SK-N-MC (cell line): ENCODE results near the gene IPP.
"Not testable (repeated sequence)": the region's sequence is repeated elsewhere in the genome, so short reads cannot be mapped to it uniquely, and the experiment has no call there.

Experiments
- DNase-seq: peaks from one replicate; pipeline ENCODE4 v3.0.0-alpha.2; 2011; ENCODE audit warnings: low read depth, low spot score
- H3K27ac ChIP-seq: fragments of 200-600 bp; sonication (generic); 2 replicates; pipeline ENCODE4 v1.5.1; 2016; ENCODE audit warnings: mixed run types
- H3K36me3 ChIP-seq: fragments of 200-600 bp; sonication (generic); 2 replicates; pipeline ENCODE4 v1.6.1; 2017; ENCODE audit warnings: antibody characterized with exemption, low read length, mixed read lengths; ENCODE audit not compliant: insufficient read depth
- H3K4me3 ChIP-seq: fragments of 200-600 bp; sonication (generic); 2 replicates; pipeline ENCODE4 v1.5.1; 2016
- H3K9ac ChIP-seq: fragments of 200-600 bp; sonication (generic); 2 replicates; pipeline ENCODE4 v1.8.0; 2017; ENCODE audit warnings: mixed run types, mixed read lengths; ENCODE audit not compliant: insufficient read length
- H3K9me3 ChIP-seq: fragments of 200-600 bp; sonication (generic); 2 replicates; pipeline ENCODE4 v1.6.1; 2017; ENCODE audit warnings: low read depth, mild to moderate bottlenecking, antibody characterized with exemption, low read length, moderate library complexity, mixed read lengths
- EZH2 ChIP-seq: fragments of 200-600 bp; sonication (generic); IDR thresholded peaks from one replicate; pipeline ENCODE4 v1.6.1; 2017; ENCODE audit warnings: antibody characterized with exemption
- FOXP2 ChIP-seq: optimal IDR thresholded peaks from 2 replicates; pipeline ENCODE3; 2011; ENCODE audit warnings: mild to moderate bottlenecking, moderate library complexity; ENCODE audit not compliant: insufficient read depth; ENCODE audit errors: extremely low read length, control extremely low read depth
- POLR2AphosphoS5 ChIP-seq: IDR thresholded peaks from 2 replicates; pipeline ENCODE4 v1.6.1; 2012; ENCODE audit warnings: mild to moderate bottlenecking, low read depth, low read length, borderline replicate concordance

IPP gene

GRCh38 chr1:45723248-45723930, 27.1 kb downstream of the IPP start:
- no peaks in the 10 kb centered on the region for H3K9me3 ChIP-seq
- DNase-seq: no peak
- no peak overlapping the region for H3K4me3 ChIP-seq
- no peak overlapping the region for H3K27ac ChIP-seq
- H3K36me3 ChIP-seq: no peaks in the 10 kb centered on the region
- TF ChIP-seq EZH2: no peak
- TF ChIP-seq POLR2AphosphoS5: no peak
- TF ChIP-seq FOXP2: no peak
- H3K9ac ChIP-seq: no peak overlapping the region

GRCh38 chr1:45722809-45723208, 27.6 kb downstream of the IPP start:
- no peak overlapping the region for H3K9ac ChIP-seq
- no peaks in the 10 kb centered on the region for H3K9me3 ChIP-seq
- H3K36me3 ChIP-seq: no peaks in the 10 kb centered on the region
- no peak for DNase-seq
- no peak overlapping the region for H3K27ac ChIP-seq
- no peak for TF ChIP-seq FOXP2
- H3K4me3 ChIP-seq: no peak overlapping the region

GRCh38 chr1:45721207-45721606, 29.2 kb downstream of the IPP start:
- DNase-seq: no peak
- H3K36me3 ChIP-seq: no peaks in the 10 kb centered on the region
- TF ChIP-seq FOXP2: no peak
- no peak for TF ChIP-seq POLR2AphosphoS5
- no peak for TF ChIP-seq EZH2
- H3K9ac ChIP-seq: no peak overlapping the region
- H3K9me3 ChIP-seq: no peaks in the 10 kb centered on the region
- H3K4me3 ChIP-seq: no peak overlapping the region
- 0 out of 2 replicates have a peak overlapping the region, but pooled peaks have one; percentile 42 for H3K27ac ChIP-seq

GRCh38 chr1:45718289-45718688, 32.2 kb downstream of the IPP start:
- H3K27ac ChIP-seq: no peak overlapping the region
- TF ChIP-seq FOXP2: no peak
- TF ChIP-seq POLR2AphosphoS5: no peak
- TF ChIP-seq EZH2: no peak
- no peak for DNase-seq

GRCh38 chr1:45717386-45717785, 33.1 kb downstream of the IPP start:
- H3K9ac ChIP-seq, H3K4me3 ChIP-seq, H3K27ac ChIP-seq, H3K36me3 ChIP-seq, DNase-seq, H3K9me3 ChIP-seq: not testable (repeated sequence)

More at GRCh38 chr1:45718289-45718688, 32.2 kb downstream of the IPP start:
- H3K9me3 ChIP-seq: no peaks in the 10 kb centered on the region
- no peak overlapping the region for H3K9ac ChIP-seq
- no peak overlapping the region for H3K4me3 ChIP-seq
- peaks cover 6% of the 10 kb centered on the region; the same call in 1 of the 2 replicates for H3K36me3 ChIP-seq

- no peak overlapping the region for H3K9ac ChIP-seq
- peaks cover 6% of the 10 kb centered on the region; the same call in 1 of the 2 replicates for H3K36me3 ChIP-seq
- H3K9me3 ChIP-seq: no peaks in the 10 kb centered on the region
- no peak overlapping the region for H3K4me3 ChIP-seq
- TF ChIP-seq EZH2 (no peak), FOXP2 (no peak), POLR2AphosphoS5 (no peak)
- H3K27ac ChIP-seq: no peak overlapping the region
- no peak for DNase-seq
Observed at GRCh38 chr1:45716700-45717099, 33.8 kb downstream of the IPP start.

- Histone ChIP-seq H3K9me3 (no peaks in the 10 kb centered on the region), H3K9ac (no peak overlapping the region), H3K36me3 (peaks cover 6% of the 10 kb centered on the region; the same call in 1 of the 2 replicates), H3K27ac (no peak overlapping the region), H3K4me3 (no peak overlapping the region)
- TF ChIP-seq FOXP2 (no peak), EZH2 (no peak), POLR2AphosphoS5 (no peak)
- DNase-seq: no peak
Observed at GRCh38 chr1:45713711-45714110, 36.7 kb downstream of the IPP start.

GRCh38 chr1:45704637-45705036, 45.8 kb downstream of the IPP start:
- no peaks in the 10 kb centered on the region for H3K9me3 ChIP-seq
- no peak overlapping the region for H3K9ac ChIP-seq
- no peaks in the 10 kb centered on the region for H3K36me3 ChIP-seq
- TF ChIP-seq FOXP2 (no peak), POLR2AphosphoS5 (no peak), EZH2 (no peak)
- no peak overlapping the region for H3K27ac ChIP-seq
- no peak for DNase-seq
- no peak overlapping the region for H3K4me3 ChIP-seq

- no peak for DNase-seq
- no peak for TF ChIP-seq POLR2AphosphoS5
- TF ChIP-seq EZH2: no peak
- no peak for TF ChIP-seq FOXP2
- Histone ChIP-seq H3K9ac (no peak overlapping the region), H3K27ac (0 out of 2 replicates have a peak overlapping the region, but pooled peaks have one; percentile 7), H3K36me3 (peaks cover 60% of the 10 kb centered on the region), H3K4me3 (no peak overlapping the region), H3K9me3 (no peaks in the 10 kb centered on the region)
Observed at GRCh38 chr1:45694823-45695222, 55.6 kb downstream of the IPP start.

GRCh38 chr1:45693811-45694210, 56.6 kb downstream of the IPP start:
- not testable (repeated sequence) for DNase-seq

More at GRCh38 chr1:45693811-45694210, 56.6 kb downstream of the IPP start:
- peaks cover 62% of the 10 kb centered on the region for H3K36me3 ChIP-seq
- not testable (repeated sequence) for H3K4me3 ChIP-seq, H3K9me3 ChIP-seq, H3K9ac ChIP-seq, H3K27ac ChIP-seq
